T-cell (primary cell): ENCODE measurements around the gene FAM13A. TPM values are rescaled to one million over a fixed set of nuclear protein-coding genes. Genes with fewer than 3 reads are reported as not detected.

ENCODE experiments used
- ATAC-seq, 4 experiments: fragments of 200-7000 bp in 3 of 4; fragments of 150-1000 bp in 1 of 4; cut with Tn5 transposase; replicated peaks in 1 of 4; 1 replicate in 3 of 4; 2 replicates in 1 of 4; pipeline ENCODE4 v1.10.0; 2021; ENCODE audit warnings: moderate library complexity in 3 of 4, mild to moderate bottlenecking in 2 of 4, moderate number of reproducible peaks in 1 of 4
- CTCF ChIA-PET, 2 donors: fragments of 300-600 bp; sonication (Branson Sonifier 250); formaldehyde crosslinking; loops; one replicate each; lab custom pipeline; 2022; ENCODE audit warnings: antibody characterized with exemption in 2 of 2; lab: Charles Lee
- POLR2A ChIA-PET, 2 donors: fragments of 300-600 bp; sonication (Branson Sonifier 250); formaldehyde crosslinking; loops; one replicate each; lab custom pipeline; 2022; ENCODE audit warnings: antibody characterized with exemption in 2 of 2; lab: Charles Lee
- DNase-seq, 35 experiments: peaks; one replicate each; pipeline versions ENCODE4 v3.0.0 to v3.0.0-alpha.2; 2013 to 2023
- H3K27ac ChIP-seq: one replicate; pipeline ENCODE4 v1.5.1; 2013; ENCODE audit warnings: low read length
- H3K27me3 ChIP-seq, 2 experiments: replicated peaks in 1 of 2; 1 replicate in 1 of 2; 2 replicates in 1 of 2; pipeline versions ENCODE4 v1.6.1 to v1.7.0; 2013; ENCODE audit warnings: low read length in 1 of 2, mixed read lengths in 1 of 2; ENCODE audit not compliant: control insufficient read depth in 2 of 2, insufficient read depth in 2 of 2; ENCODE audit errors: extremely low read depth in 1 of 2
- H3K36me3 ChIP-seq, 2 donors: 1 replicate in 1 of 2; 2 replicates in 1 of 2; pipeline versions ENCODE4 v1.6.1 to v1.7.0; 2013; ENCODE audit warnings: low read length in 1 of 2; ENCODE audit not compliant: control insufficient read depth in 2 of 2, insufficient read depth in 1 of 2; ENCODE audit errors: extremely low read depth in 1 of 2
- H3K4me1 ChIP-seq, 2 experiments: 1 replicate in 1 of 2; 2 replicates in 1 of 2; pipeline versions ENCODE4 v1.6.1 to v1.7.0; 2013; ENCODE audit warnings: low read length in 2 of 2, mixed read lengths in 1 of 2; ENCODE audit not compliant: insufficient read depth in 2 of 2, control insufficient read depth in 1 of 2; ENCODE audit errors: extremely low read depth in 1 of 2
- H3K4me3 ChIP-seq, 2 donors: 1 replicate in 1 of 2; 2 replicates in 1 of 2; pipeline versions ENCODE4 v1.5.1 to v1.7.0; 2013; ENCODE audit warnings: mild to moderate bottlenecking in 2 of 2, low read length in 1 of 2, moderate library complexity in 1 of 2; ENCODE audit not compliant: control insufficient read depth in 1 of 2; ENCODE audit errors: extremely low read depth in 1 of 2
- H3K9me3 ChIP-seq: 2 replicates; pipeline ENCODE4 v1.7.0; 2013
- H3K27ac Mint-ChIP-seq, 2 donors: one replicate each; pipeline ENCODE4 v1.8.0; 2020 to 2021; ENCODE audit warnings: mild to moderate bottlenecking in 2 of 2, mixed read lengths in 2 of 2
- H3K27me3 Mint-ChIP-seq, 2 donors: one replicate each; pipeline ENCODE4 v1.8.0; 2021 to 2022; ENCODE audit warnings: mixed read lengths in 2 of 2
- H3K36me3 Mint-ChIP-seq: one replicate; pipeline ENCODE4 v1.8.0; 2021; ENCODE audit warnings: mixed read lengths
- H3K4me1 Mint-ChIP-seq, 3 donors: one replicate each; pipeline ENCODE4 v1.8.0; 2020 to 2022; ENCODE audit warnings: mixed read lengths in 3 of 3, mild to moderate bottlenecking in 1 of 3
- H3K4me3 Mint-ChIP-seq, 3 donors: one replicate each; pipeline ENCODE4 v1.8.0; 2020 to 2022; ENCODE audit warnings: mild to moderate bottlenecking in 3 of 3, mixed read lengths in 3 of 3, moderate library complexity in 3 of 3
- H3K9me3 Mint-ChIP-seq, 3 donors: one replicate each; pipeline ENCODE4 v1.8.0; 2020 to 2022; ENCODE audit warnings: mixed read lengths in 3 of 3
- WGBS: methylation state at CpG from one replicate; pipeline ENCODE4 v1.1.5; 2013; ENCODE audit warnings: missing lambda C conversion rate; ENCODE audit not compliant: insufficient coverage; 5-methylcytosine and 5-hydroxymethylcytosine counted together
- total RNA-seq, 35 experiments: library from RNA in 6 of 35; stranded (reverse) in 6 of 35; fragments of 120-200 nt in 1 of 35; gene quantifications; one replicate each; pipeline versions ENCODE4 v1.2.1 to v1.2.4 and lab custom pipeline; 2013 to 2026

The FAM13A gene
- total RNA-seq, 5 donors from 2014 or later (not counting 1 experiment from before 2014, with no cell fraction given), result 11.3 to 92.9 (median 22.7) TPM

DNA sequence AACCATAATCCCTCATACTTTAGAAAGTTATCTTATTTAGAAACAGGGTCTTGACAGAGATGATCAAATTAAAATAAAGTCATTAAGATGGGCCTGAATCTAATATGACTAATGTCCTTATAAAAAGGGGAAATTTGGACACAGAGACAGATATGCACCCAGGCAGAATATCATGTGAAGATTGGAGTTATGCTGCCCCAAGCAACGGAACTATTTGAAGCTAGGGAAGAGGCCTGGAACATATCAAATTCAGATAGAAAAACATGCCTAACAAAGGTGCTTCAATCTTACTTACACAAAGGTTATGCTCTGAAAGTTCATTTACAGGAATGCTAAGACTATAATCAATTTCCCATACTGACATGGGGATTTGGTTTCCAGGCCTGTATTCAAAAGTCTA, 246.7 kb downstream of the FAM13A start:
- ATAC-seq, result no peak
- Mint-ChIP-seq H3K9me3 (no peaks in the 10 kb centered on the region), H3K4me3 (no peak overlapping the region), H3K4me1 (peaks cover 0 to 25% (median 11%) of the 10 kb centered on the region in 3 donors), H3K27me3 (no peaks in the 10 kb centered on the region), H3K27ac (no peak overlapping the region), H3K36me3 (peaks cover 10% of the 10 kb centered on the region)
- no peak overlapping the region for H3K4me3 ChIP-seq
- CTCF ChIA-PET, result no interaction called here
- no peaks in the 10 kb centered on the region for H3K9me3 ChIP-seq
- no peaks in the 10 kb centered on the region for H3K27me3 ChIP-seq
- no peaks in the 10 kb centered on the region for H3K4me1 ChIP-seq
- H3K36me3 ChIP-seq, result no peaks in the 10 kb centered on the region
- WGBS, result no CpG with 5 or more reads among the region's 1 CpG
- no peak for DNase-seq
- H3K27ac ChIP-seq, result no peak overlapping the region
- POLR2A ChIA-PET, result interaction anchor here (0.5 to 1.0 kb wide), 2 partner anchors 16 to 19 kb away, joined by 4 to 5 read pairs; no protein-coding TSS in a partner anchor

DNA sequence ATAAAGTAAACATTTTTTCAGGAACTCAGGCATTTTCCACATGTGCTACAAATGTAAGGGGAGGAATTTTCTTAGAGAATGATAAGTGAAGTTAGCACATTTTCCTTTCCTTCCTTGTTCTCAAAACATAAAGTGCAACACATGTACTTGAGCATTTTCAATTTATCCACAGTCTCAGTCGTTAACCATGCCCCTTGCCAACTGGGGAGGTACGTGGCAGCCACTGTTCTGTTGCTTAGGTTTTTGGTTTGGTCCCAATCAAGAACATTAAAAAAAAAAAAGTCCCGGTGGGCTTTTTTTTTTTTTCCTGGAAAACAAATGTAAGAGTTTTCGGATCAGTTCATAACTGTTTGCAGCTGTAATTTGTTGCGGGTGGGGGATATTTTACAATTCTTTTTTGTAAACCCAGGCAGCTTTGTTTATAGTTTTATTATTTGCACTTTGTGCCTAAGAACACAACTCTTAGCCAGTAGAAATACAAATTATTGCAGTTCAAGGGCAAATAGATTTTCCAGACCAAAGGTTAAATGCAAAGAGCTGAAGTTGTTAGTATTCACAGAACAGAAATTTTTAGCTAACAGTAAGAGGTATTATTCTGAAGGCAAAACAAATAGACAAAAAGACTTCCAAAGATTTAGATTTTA, 247.3 kb downstream of the FAM13A start:
- Histone ChIP-seq H3K4me1 (no peaks in the 10 kb centered on the region), H3K9me3 (no peaks in the 10 kb centered on the region), H3K27ac (no peak overlapping the region), H3K4me3 (no peak overlapping the region), H3K27me3 (no peaks in the 10 kb centered on the region), H3K36me3 (no peaks in the 10 kb centered on the region)
- H3K4me1 Mint-ChIP-seq, result peaks cover 0 to 23% (median 9%) of the 10 kb centered on the region in 3 donors
- H3K27me3 Mint-ChIP-seq, result no peaks in the 10 kb centered on the region
- no peaks in the 10 kb centered on the region for H3K9me3 Mint-ChIP-seq
- DNase-seq (no peak), ATAC-seq (no peak)
- H3K27ac Mint-ChIP-seq, result no peak overlapping the region
- ChIA-PET POLR2A (interaction anchor here in 1 of 2 donors (1.0 kb wide), 1 partner anchor 16 kb away, joined by 5 read pairs; no protein-coding TSS in a partner anchor), CTCF (no interaction called here)
- peaks cover 10% of the 10 kb centered on the region for H3K36me3 Mint-ChIP-seq
- no CpG with 5 or more reads among the region's 5 CpGs for WGBS
- H3K4me3 Mint-ChIP-seq, result no peak overlapping the region

DNA sequence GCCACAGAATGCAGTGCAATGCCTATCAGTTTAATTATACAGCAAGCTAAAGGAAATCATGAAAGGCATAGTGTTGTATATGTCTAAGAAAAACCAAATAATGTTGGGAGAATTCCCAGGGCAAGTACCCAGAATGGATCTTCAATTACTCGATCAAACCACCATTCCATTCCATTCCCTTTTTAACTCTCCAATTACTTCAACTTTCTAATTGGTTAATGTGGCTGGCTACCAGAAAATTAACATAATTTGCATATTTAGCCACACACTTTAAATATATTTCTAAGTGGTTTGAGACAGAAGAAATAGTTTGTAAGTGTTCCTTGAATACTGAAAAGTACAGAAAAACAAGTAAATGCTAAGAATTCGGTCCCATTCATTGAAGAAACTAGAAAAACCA, 247.9 kb downstream of the FAM13A start:
- Histone ChIP-seq H3K4me3 (no peak overlapping the region), H3K27me3 (no peaks in the 10 kb centered on the region), H3K9me3 (no peaks in the 10 kb centered on the region), H3K36me3 (no peaks in the 10 kb centered on the region), H3K4me1 (no peaks in the 10 kb centered on the region), H3K27ac (no peak overlapping the region)
- no CpG with 5 or more reads among the region's 2 CpGs for WGBS
- no peaks in the 10 kb centered on the region for H3K9me3 Mint-ChIP-seq
- no peak overlapping the region for H3K4me3 Mint-ChIP-seq
- POLR2A ChIA-PET, result no interaction called here
- ATAC-seq, result no peak
- H3K4me1 Mint-ChIP-seq, result peaks cover 0 to 22% (median 10%) of the 10 kb centered on the region in 3 donors
- H3K27me3 Mint-ChIP-seq, result no peaks in the 10 kb centered on the region
- DNase-seq, result no peak
- peaks cover 10% of the 10 kb centered on the region for H3K36me3 Mint-ChIP-seq
- CTCF ChIA-PET, result interaction anchor here in 1 of 2 donors (0.5 kb wide), 1 partner anchor 595 kb away, joined by 5 read pairs; no protein-coding TSS in a partner anchor
- H3K27ac Mint-ChIP-seq, result no peak overlapping the region

DNA sequence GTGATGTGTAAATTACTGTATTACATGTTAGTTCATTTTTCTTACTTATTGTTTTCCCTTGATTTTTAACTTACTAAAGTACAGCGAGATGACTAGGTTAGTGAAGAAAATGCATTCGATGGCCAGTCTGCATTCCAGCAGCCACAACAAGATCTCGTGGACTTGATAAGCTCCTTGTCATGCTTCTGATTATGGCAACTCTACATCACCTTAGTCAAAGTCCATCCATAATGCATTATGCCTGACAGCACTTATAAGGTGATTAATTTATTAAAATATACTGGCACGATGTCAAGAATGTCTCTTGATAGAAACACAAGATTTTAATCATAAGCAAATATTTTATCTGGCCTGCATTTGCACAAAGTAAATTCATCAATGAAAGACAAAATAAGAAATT, 249.5 kb downstream of the FAM13A start:
- no peak overlapping the region for H3K4me3 ChIP-seq
- no peaks in the 10 kb centered on the region for H3K9me3 Mint-ChIP-seq
- peaks cover 0 to 24% (median 11%) of the 10 kb centered on the region in 3 donors for H3K4me1 Mint-ChIP-seq
- H3K9me3 ChIP-seq, result no peaks in the 10 kb centered on the region
- no peak overlapping the region for H3K27ac Mint-ChIP-seq
- ChIA-PET POLR2A (no interaction called here), CTCF (interaction anchor here in 1 of 2 donors (1.4 kb wide), 1 partner anchor 13 kb away, joined by 3 read pairs; no protein-coding TSS in a partner anchor)
- peaks cover 15% of the 10 kb centered on the region for H3K36me3 Mint-ChIP-seq
- peaks cover 0 to 4% of the 10 kb centered on the region in 2 donors for H3K36me3 ChIP-seq
- H3K27me3 ChIP-seq, result no peaks in the 10 kb centered on the region
- no peaks in the 10 kb centered on the region for H3K4me1 ChIP-seq
- ATAC-seq, result no peak
- WGBS, result no CpG with 5 or more reads among the region's 4 CpGs
- H3K4me3 Mint-ChIP-seq, result no peak overlapping the region
- H3K27ac ChIP-seq, result no peak overlapping the region
- DNase-seq, result no peak
- H3K27me3 Mint-ChIP-seq, result no peaks in the 10 kb centered on the region

DNA sequence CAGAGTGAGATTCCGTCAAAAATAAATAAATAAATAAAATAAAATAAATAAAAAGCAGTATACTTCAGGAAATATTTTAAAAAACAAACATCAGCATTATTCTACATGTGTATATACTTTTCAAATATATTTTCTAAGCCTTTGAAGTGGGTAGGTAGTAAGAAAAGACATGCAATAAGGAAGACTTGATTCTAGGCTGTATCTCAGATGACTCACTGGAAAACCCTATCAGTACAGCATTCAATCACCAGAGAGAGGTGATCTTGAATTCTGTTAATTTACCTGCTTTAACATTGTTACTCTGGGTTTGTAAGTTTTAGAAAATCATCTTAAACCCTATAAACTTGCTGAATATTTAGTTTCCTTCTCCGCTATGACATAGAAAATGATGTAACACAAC, 252.8 kb downstream of the FAM13A start:
- H3K4me3 ChIP-seq, result no peak overlapping the region
- WGBS, result no CpG with 5 or more reads among the region's 2 CpGs
- no peak overlapping the region for H3K27ac ChIP-seq
- ChIA-PET POLR2A (no interaction called here), CTCF (no interaction called here)
- no peaks in the 10 kb centered on the region for H3K27me3 Mint-ChIP-seq
- no peak overlapping the region for H3K27ac Mint-ChIP-seq
- no peak for ATAC-seq
- H3K4me3 Mint-ChIP-seq, result no peak overlapping the region
- H3K4me1 Mint-ChIP-seq, result peaks cover 0 to 17% (median 9%) of the 10 kb centered on the region in 3 donors
- H3K9me3 ChIP-seq, result no peaks in the 10 kb centered on the region
- H3K36me3 ChIP-seq, result peaks cover 0 to 4% of the 10 kb centered on the region in 2 donors
- no peaks in the 10 kb centered on the region for H3K27me3 ChIP-seq
- no peak for DNase-seq
- no peaks in the 10 kb centered on the region for H3K9me3 Mint-ChIP-seq
- no peaks in the 10 kb centered on the region for H3K4me1 ChIP-seq
- H3K36me3 Mint-ChIP-seq, result peaks cover 18% of the 10 kb centered on the region

DNA sequence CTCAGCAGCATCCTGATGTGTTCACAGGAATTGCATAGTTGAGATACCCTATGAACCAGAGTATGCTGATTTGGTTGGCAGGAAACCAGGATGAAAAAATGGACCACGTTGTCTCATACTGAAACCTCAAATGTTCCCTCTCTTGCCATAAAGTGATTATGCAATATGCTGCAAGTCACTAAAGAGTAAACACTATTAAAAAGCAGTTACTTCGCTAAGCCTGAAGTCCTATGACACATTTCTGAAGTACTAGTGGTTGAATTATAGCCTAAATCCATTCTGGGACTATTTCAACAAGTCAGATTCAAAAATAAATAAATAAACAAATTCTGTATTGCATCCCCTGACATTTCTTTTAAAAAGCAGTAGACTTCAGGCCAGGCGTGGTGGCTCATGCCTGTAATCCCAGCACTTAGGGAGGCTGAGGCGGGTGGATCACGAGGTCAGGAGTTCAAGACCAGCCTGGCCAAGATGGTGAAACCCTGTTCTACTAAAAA, 253.3 kb downstream of the FAM13A start:
- ATAC-seq, result no peak
- ChIA-PET CTCF (no interaction called here), POLR2A (no interaction called here)
- H3K27ac Mint-ChIP-seq, result no peak overlapping the region
- WGBS, result 83% methylated on average over 1 of the region's 5 CpGs
- Histone ChIP-seq H3K4me3 (no peak overlapping the region), H3K27me3 (no peaks in the 10 kb centered on the region), H3K9me3 (no peaks in the 10 kb centered on the region), H3K27ac (no peak overlapping the region), H3K4me1 (no peaks in the 10 kb centered on the region), H3K36me3 (peaks cover 0 to 4% of the 10 kb centered on the region in 2 donors)
- no peak for DNase-seq
- no peaks in the 10 kb centered on the region for H3K9me3 Mint-ChIP-seq
- no peaks in the 10 kb centered on the region for H3K27me3 Mint-ChIP-seq
- H3K4me1 Mint-ChIP-seq, result peaks cover 0 to 15% (median 9%) of the 10 kb centered on the region in 3 donors
- H3K4me3 Mint-ChIP-seq, result no peak overlapping the region
- H3K36me3 Mint-ChIP-seq, result peaks cover 18% of the 10 kb centered on the region
